A673 (cell line): ENCODE measurements around the gene COL9A3. TPM values are rescaled to one million over a fixed set of nuclear protein-coding genes. Genes with fewer than 3 reads are reported as not detected.

Experiments used
- BruUV-seq: library from RNA; stranded (reverse); fragments of 400-500 nt; replicated peaks from 2 replicates; lab custom pipeline; 2021; lab: Mats Ljungman, UMichigan
- CTCF ChIA-PET: fragments of 300-600 bp; sonication (Branson Sonifier 250); formaldehyde crosslinking; loops from one replicate; lab custom pipeline; 2022; ENCODE audit warnings: antibody characterized with exemption; lab: Charles Lee
- POLR2A ChIA-PET: fragments of 300-600 bp; sonication (Branson Sonifier 250); formaldehyde crosslinking; loops from one replicate; lab custom pipeline; 2022; ENCODE audit warnings: antibody characterized with exemption; ENCODE audit not compliant: low non-redundant PET; lab: Charles Lee
- DNase-seq: peaks from one replicate; pipeline ENCODE4 v3.0.0-alpha.2; 2015; ENCODE audit warnings: low spot score
- H3K27ac ChIP-seq: fragments of 200-600 bp; sonication (generic); 2 replicates; pipeline ENCODE4 v1.5.1; 2016; ENCODE audit warnings: mixed run types, low read depth, mild to moderate bottlenecking, mixed read lengths, antibody characterized with exemption, low read length; ENCODE audit not compliant: poor library complexity, severe bottlenecking
- H3K27me3 ChIP-seq: fragments of 200-600 bp; sonication (generic); replicated peaks from 2 replicates; pipeline ENCODE4 v1.6.1; 2017; ENCODE audit warnings: mixed run types, low read depth, mild to moderate bottlenecking, mixed read lengths, antibody characterized with exemption, low read length; ENCODE audit not compliant: insufficient read depth, poor library complexity
- H3K36me3 ChIP-seq: fragments of 200-600 bp; sonication (generic); 2 replicates; pipeline ENCODE4 v1.6.1; 2016; ENCODE audit warnings: mixed run types, mild to moderate bottlenecking, mixed read lengths, antibody characterized with exemption, low read length; ENCODE audit not compliant: insufficient read depth, poor library complexity, severe bottlenecking
- H3K4me1 ChIP-seq: fragments of 200-600 bp; sonication (generic); 2 replicates; pipeline ENCODE4 v1.6.1; 2017; ENCODE audit warnings: mixed run types, mild to moderate bottlenecking, mixed read lengths, antibody characterized with exemption, low read length; ENCODE audit not compliant: insufficient read depth, poor library complexity, severe bottlenecking
- H3K4me3 ChIP-seq: fragments of 200-600 bp; sonication (generic); 2 replicates; pipeline ENCODE4 v1.5.1; 2016; ENCODE audit warnings: low read depth, mixed run types, mild to moderate bottlenecking, mixed read lengths, low read length; ENCODE audit not compliant: poor library complexity, severe bottlenecking
- H3K9me3 ChIP-seq: fragments of 200-600 bp; sonication (generic); 2 replicates; pipeline ENCODE4 v1.6.1; 2016; ENCODE audit warnings: mixed run types, low read depth, mild to moderate bottlenecking, mixed read lengths, antibody characterized with exemption, low read length; ENCODE audit not compliant: poor library complexity, severe bottlenecking
- CTCF ChIP-seq: fragments of 300-800, 200-600 bp; sonication (generic); conservative IDR thresholded peaks from 2 replicates; pipeline ENCODE4 v1.5.1; 2017; ENCODE audit warnings: low read depth, mild to moderate bottlenecking, antibody characterized with exemption, low read length, moderate library complexity, mixed read lengths
- EZH2 ChIP-seq: fragments of 200-600 bp; sonication (generic); IDR thresholded peaks from 2 replicates; pipeline ENCODE4 v1.6.1; 2017; ENCODE audit warnings: borderline replicate concordance, low read depth, mild to moderate bottlenecking, mixed read lengths, antibody characterized with exemption, low read length; ENCODE audit not compliant: poor library complexity, severe bottlenecking
- intact Hi-C: fragments of 100-400 bp; cut with micrococcal nuclease; formaldehyde crosslinking; loops from one replicate; pipeline ENCODE4 v1.10.0; 2022; ENCODE audit not compliant: unreplicated experiment
- total RNA-seq: library from RNA; stranded (reverse); gene quantifications from 2 replicates; pipeline ENCODE4 v1.2.3, GENCODE V29; 2021

Gene COL9A3
- total RNA-seq, 1 experiment from 2014 or later = 8.4 TPM

- ChIA-PET CTCF (interaction anchor here (0.5 kb wide), 1 partner anchor 500 kb away, joined by 9 read pairs; no protein-coding TSS in a partner anchor), POLR2A (no interaction called here)
- H3K4me3 ChIP-seq = no peak overlapping the region
- H3K36me3 ChIP-seq = peaks cover 37% of the 10 kb centered on the region
- no peaks in the 10 kb centered on the region for H3K27me3 ChIP-seq
- DNase-seq = no peak
- intact Hi-C loops = no loop called here
- no peaks in the 10 kb centered on the region for H3K9me3 ChIP-seq
- peaks cover 24% of the 10 kb centered on the region for H3K4me1 ChIP-seq
- TF ChIP-seq CTCF (no peak), EZH2 (no peak)
- no TSS peak for BruUV-seq
- H3K27ac ChIP-seq = no peak overlapping the region
Measured at GRCh38 chr20:62802026-62802712, 14.7 kb upstream of the COL9A3 start.

- intact Hi-C loops = no loop called here
- no peak for TF ChIP-seq EZH2
- TF ChIP-seq CTCF = 0 out of 2 replicates have a peak, but pooled peaks have one; percentile 8
- ChIA-PET CTCF (no interaction called here), POLR2A (interaction anchor here (0.7 kb wide), 1 partner anchor 10 kb away, joined by 4 read pairs; no protein-coding TSS in a partner anchor)
- DNase-seq = peak; percentile 57
- H3K4me1 ChIP-seq = peaks cover 18% of the 10 kb centered on the region
- H3K36me3 ChIP-seq = peaks cover 40% of the 10 kb centered on the region
- peak overlapping the region; percentile 96 for H3K4me3 ChIP-seq
- peak overlapping the region; percentile 4 for H3K27ac ChIP-seq
- no peaks in the 10 kb centered on the region for H3K27me3 ChIP-seq
- BruUV-seq = no TSS peak
- no peaks in the 10 kb centered on the region for H3K9me3 ChIP-seq
Measured at GRCh38 chr20:62804021-62804626, 12.7 kb upstream of the COL9A3 start.

- BruUV-seq = no TSS peak
- intact Hi-C loops = no loop called here
- Histone ChIP-seq H3K27me3 (no peaks in the 10 kb centered on the region), H3K27ac (peak within 1 kb of the TSS; percentile 80), H3K4me1 (peaks cover 18% of the 10 kb centered on the region), H3K4me3 (peak within 1 kb of the TSS; percentile 96), H3K9me3 (no peaks in the 10 kb centered on the region), H3K36me3 (peaks cover 40% of the 10 kb centered on the region)
- TF ChIP-seq EZH2 = no peak
- no peak for TF ChIP-seq CTCF
- CTCF ChIA-PET = interaction anchor here (0.6 kb wide), 1 partner anchor 9 kb away, joined by 4 read pairs; no protein-coding TSS in a partner anchor
- POLR2A ChIA-PET = no interaction called here
- peak; percentile 65 for DNase-seq
Measured at GRCh38 chr20:62804627-62805154, 12.2 kb upstream of the COL9A3 start, which contains the start of gene OGFR. Gene OGFR (plus strand): TSS chr20:62804835. CDS start chr20:62804860, 25 bp downstream.
